GM19240 (cell line): ENCODE results near the gene PGD.
"Not testable (repeated sequence)": the region's sequence is repeated elsewhere in the genome, so short reads cannot be mapped to it uniquely, and the experiment has no call there.

Source experiments
- DNase-seq: peaks from one replicate; pipeline ENCODE4 v3.0.0; 2011; ENCODE audit warnings: low spot score; ENCODE audit not compliant: insufficient read length

PGD gene

DNA sequence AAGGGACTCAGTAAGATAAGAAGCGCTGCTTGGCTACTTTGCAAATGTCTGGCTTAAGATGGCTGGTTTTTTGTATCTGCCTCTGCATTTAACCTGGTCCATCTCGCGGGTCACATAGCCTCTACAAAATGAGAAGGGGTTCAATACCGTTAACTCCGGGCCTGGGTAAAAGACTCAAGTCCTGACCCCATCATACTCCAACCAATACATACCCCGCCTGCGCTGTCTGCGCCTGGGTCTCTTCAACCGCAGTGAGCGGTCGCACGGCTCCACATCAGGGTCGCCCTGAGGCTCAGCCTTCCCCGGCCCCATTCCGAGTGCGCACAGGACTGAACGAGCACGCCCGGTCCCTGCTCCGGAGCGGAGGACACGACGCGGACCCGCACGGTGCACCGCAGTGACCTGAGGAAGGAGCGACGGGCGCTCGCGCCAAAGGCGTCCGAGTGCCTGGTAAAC, 558 bp upstream of the PGD start:
- no peak for DNase-seq

DNA sequence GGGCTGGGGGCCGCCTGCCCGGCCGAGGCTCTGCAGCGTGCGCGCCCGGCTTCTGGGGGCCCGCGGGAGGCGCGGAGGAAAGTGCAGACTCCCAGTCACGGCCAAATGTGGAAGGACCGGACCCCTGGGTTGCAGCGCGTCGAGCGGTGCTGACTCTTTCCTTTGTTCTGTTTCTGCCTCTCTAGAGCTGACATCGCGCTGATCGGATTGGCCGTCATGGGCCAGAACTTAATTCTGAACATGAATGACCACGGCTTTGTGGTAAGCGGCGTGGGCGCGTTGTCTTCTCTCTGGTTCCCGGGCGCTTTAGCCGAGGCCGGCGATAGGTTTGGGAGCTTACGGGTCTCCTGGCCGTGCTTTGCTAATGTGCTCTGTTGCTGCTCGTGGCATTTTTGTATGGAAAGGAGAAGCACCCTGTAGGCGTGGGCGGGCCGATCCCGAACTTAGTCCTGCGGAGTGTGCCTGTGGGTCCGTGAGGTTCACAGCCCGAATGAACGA, 629 bp downstream of the PGD start:
- DNase-seq: no peak

- DNase-seq: no peak
Measured at GRCh38 chr1:10400013-10400412, 1.1 kb downstream of the PGD start.

DNA sequence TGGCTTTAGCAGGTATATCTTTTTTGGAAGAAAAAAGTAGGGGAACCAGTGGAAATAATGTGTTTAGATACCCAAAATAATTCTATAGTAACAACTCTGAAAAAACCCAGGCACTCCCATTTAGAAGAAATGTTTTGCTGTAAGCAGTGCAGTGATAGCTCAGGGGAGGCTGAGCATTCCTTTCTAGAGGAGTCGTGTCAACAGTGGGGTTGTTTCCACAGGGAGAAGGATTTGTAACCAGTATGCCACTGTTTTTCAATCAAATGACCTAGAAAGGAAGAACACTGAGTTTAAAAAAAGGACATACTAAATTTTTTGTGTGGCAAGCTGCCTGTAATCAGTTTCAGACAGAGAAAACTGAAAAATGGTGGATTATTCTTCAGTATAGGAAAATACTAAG, 2.4 kb downstream of the PGD start:
- no peak for DNase-seq

DNA sequence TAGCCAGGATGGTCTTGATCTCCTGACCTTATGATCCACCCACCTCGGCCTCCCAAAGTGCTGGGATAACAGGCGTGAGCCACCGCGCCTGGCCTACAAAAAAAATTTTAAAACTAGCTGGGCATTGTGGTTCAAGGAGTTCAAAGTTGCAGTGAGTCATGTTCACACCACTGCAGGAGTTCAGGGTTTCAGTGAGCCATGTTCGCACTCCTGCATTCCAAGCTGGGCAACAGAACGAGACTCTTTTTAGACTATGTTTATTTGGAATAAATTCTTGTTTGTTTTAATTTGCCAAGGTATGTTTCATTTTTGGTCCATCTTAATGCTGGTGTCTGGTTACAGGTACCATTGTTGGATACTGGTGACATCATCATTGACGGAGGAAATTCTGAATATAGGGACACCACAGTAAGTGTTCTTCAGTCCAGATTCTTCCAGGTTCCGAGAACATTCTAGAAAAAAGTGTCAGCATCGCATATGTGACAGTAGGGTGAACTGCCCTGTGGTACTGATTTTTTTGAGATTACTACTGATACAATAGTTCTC, 3.9 kb downstream of the PGD start:
- DNase-seq: no peak

DNA sequence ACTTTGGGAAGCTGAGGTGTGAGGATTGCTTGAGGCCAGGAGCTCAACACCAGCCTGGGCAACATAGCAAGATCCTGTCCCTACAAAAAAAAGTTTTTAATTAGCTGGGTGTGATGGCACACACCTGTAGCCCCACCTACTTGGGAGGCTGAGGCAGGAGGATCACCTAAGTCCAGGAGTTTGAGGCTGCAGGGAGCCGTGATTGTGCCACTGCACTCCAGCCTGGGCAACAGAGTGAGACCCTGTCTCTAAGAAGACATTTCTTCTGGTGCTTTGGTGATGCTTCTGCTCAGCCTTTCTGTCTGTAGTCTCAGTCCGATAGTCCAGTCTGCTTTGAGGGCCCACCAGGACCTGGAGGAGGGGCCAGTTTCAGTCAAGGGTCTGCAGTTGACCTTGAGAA, 8.3 kb downstream of the PGD start:
- DNase-seq: no peak

GRCh38 chr1:10415211-10415930, 16.5 kb downstream of the PGD start:
- no peak for DNase-seq

GRCh38 chr1:10415967-10416366, 17.1 kb downstream of the PGD start:
- DNase-seq: not testable (repeated sequence)

- DNase-seq: not testable (repeated sequence)
Measured at GRCh38 chr1:10418741-10419140, 19.9 kb downstream of the PGD start.

GRCh38 chr1:10419351-10419750, 20.5 kb downstream of the PGD start:
- no peak for DNase-seq

DNA sequence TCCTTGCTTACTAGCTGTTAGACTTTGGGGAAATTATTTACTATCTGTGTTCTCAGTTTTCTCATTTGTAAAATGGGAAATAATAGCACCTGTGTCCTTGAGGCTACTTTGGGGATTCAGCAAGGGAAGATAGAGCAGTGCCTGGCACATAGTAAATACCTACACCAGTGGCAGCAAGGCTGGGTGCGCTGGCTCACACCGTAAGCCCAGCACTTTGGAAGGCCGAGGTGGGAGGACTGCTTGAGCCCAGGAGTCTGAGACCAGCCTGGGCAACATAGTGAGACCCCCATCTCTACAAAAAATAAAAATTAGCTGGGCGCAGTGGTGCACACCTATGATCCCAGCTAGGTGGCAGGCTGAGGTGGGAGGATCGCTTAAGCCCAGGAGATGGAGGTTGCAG, 22.8 kb downstream of the PGD start:
- no peak for DNase-seq

DNA sequence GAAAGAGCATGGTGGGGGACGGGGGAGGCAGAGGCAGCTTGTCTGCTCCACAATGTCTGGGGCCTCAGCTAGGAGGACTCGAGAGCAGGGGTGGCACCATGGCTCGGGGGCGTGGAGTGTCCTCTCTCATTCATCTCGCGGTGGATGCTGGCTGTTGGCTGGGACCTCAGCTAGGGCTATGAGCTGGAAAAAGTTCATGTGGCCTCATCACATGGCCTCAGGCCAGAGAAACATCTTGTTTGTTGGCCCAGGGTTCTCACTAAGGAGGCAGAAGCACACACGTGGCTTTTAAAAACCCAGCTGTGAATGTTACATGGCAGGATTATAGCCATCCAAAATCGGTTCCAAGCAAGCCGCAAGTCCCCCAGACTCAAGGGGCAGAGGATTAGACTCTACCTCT, 25.2 kb downstream of the PGD start:
- DNase-seq: no peak

DNA sequence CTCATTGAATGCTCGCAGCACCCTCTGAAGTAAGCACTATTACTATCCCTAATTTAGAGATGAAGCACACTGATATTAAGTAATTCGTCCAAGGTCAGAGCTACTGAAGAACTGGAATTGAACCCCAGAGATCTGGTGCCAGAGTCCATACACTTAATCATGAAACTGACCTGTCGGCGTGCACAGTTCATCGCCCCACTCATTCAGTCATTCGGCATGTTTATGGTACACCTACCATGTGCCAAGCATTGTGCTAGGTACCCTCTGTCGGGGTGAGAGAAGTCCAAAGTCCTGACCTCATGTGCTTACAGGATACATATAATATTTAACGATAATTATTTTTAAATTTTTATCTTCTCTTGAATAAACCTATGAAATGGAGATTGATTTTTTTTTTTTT, 25.8 kb downstream of the PGD start:
- no peak for DNase-seq

DNA sequence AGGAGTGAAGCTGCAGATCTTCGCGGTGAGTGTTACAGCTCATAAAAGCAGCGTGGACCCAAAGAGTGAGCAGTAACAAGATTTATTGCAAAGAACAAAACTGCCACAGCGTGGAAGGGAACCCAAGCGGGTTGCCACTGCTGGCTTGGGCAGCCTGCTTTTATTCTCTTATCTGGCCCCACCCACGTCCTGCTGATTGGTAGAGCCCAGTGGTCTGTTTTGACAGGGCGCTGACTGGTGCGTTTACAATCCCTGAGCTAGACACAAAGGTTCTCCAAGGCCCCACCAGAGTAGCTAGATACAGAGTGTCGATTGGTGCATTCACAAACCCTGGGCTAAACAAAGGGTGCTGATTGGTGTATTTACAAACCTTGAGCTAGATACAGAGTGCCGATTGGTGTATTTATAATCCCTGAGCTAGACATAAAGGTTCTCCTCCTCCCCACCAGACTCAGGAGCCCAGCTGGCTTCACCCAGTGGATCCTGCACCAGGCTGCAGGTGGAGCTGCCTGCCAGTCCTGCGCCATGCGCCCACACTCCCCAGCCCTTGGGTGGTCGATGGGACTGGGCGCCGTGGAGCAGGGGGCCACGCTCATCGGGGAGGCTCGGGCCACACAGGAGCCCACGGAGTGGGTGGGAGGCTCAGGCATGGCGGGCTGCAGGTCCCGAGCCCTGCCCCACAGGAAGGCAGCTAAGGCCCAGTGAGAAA, 27.1 kb downstream of the PGD start:
- DNase-seq: not testable (repeated sequence)

DNA sequence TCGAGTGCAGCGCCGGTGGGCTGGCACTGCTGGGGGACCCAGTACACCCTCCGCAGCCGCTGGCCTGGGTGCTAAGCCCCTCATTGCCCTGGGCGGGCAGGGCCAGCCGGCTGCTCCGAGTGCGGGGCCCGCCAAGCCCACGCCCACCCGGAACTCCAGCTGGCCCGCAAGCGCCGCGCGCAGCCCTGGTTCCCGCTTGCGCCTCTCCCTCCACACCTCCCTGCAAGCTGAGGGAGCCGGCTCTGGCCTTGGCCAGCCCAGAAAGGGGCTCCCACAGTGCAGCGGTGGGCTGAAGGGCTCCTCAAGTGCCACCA, 27.6 kb downstream of the PGD start:
- not testable (repeated sequence) for DNase-seq

GRCh38 chr1:10428984-10429383, 30.1 kb downstream of the PGD start:
- DNase-seq: no peak

DNA sequence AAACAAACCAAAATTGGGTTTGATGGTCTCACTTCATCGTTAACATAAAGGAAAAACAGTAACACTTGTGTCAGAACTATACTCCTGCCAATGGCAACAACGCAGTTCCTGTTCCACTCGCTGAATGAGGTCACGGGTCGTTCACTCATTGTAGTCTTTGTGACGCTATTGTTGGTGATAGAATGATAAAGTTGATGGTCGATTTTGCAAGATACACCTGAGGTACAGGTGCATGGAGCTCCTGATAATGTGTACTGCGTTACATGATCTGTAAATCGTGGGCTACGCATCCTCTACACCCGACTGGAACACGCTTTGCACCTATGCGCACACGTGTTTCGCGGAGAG, 31.0 kb downstream of the PGD start:
- DNase-seq: no peak

GRCh38 chr1:10430216-10431069, 31.6 kb downstream of the PGD start, which contains the start of gene CENPS:
Gene CENPS, plus strand, starts transcription at chr1:10430433. Its CDS starts 85 bp downstream, at chr1:10430518.
- peak; percentile 96 for DNase-seq

DNA sequence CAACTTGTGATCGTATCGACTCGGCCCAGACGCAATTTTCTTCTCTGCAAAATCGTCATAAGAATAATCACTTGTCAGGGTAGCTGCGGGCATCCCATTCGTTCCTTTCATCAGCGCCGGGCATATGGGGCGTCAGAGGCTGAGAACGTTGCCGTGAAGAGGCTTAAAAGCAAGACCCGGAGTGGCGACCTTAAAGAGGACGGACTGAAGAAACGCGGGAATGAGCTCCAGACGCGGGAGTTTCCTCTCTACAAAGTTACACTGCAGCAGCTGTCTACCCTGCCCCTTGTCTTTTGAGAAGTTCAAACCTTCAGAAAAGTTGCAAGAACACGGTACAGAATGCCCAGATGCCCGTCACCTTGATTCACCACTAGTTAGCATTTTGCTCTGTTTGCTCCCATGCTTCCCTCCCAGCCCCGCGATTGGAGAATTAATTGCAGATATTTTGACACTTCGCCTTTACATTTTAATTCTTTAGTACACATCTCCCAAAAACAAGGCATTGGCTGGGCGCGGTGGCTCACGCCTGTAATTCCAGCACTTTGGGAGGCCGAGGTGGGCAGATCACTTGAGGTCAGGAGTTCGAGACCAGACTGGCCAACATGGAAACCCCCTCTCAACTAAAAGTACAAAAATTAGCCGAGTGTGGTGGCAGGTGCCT, 32.3 kb downstream of the PGD start:
- no peak for DNase-seq

DNA sequence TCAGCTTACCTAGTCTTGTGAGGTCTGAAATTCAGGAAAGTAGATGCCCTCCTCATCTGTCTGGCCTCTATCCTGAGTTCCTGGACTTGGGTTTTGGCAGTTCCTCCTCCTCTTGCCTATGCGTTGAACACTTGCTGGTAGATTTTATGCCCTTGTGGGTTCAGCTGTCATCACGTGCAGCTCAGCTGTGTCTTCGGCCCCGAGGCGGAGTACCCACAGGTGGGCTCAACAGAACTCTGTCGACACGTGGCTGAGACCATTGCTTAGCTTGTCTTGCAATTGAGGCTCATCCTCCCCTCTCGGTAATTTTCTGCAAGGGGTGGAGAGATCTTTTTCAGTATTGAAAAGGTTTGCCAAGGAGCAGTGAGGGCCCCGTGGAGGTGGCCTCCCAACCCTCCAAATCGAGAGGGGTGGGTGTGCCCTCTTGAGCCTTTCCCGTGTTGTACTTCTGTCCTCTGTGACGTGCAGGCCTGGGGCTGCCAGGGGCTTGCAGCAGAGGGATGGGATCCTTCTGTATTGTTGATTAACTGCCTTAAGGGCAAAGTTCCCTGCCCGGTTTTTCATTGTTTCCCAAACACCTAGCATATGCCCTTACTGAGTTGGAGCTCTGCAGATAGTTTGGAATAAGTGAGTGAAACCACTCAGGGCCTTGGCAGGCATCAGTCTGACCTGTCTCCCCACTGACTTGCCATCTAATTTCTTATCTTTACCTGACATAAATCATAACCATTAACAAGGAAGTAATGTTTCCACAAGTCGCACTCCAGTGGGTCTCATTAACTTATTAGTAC, 34.2 kb downstream of the PGD start:
- DNase-seq: no peak
